PFSK-1 (cell line): ENCODE measurements around the gene MYO7A.

Experiments used
- FOXP2 ChIP-seq: optimal IDR thresholded peaks from 2 replicates; pipeline ENCODE3; 2011; ENCODE audit warnings: borderline replicate concordance, control low read depth, inconsistent platforms; ENCODE audit not compliant: insufficient read depth; ENCODE audit errors: extremely low read length, extremely low read depth
- POLR2AphosphoS5 ChIP-seq: IDR thresholded peaks from 2 replicates; pipeline ENCODE4 v1.6.1; 2012; ENCODE audit warnings: low read depth, mild to moderate bottlenecking, control low read depth, low read length, moderate library complexity
- SIN3A ChIP-seq: IDR thresholded peaks from 2 replicates; pipeline ENCODE4 v1.6.1; 2012; ENCODE audit warnings: mild to moderate bottlenecking, low read length, moderate library complexity, borderline replicate concordance; ENCODE audit not compliant: insufficient read depth
- TAF1 ChIP-seq: IDR thresholded peaks from 2 replicates; pipeline ENCODE4 v1.6.1; 2012; ENCODE audit warnings: low read length, control low read depth, borderline replicate concordance; ENCODE audit not compliant: insufficient read depth
- TF ChIP-seq, protein P1 (sequence below), 2 experiments: IDR thresholded peaks; 2 replicates each; pipeline versions ENCODE4 v1.6.1 to v1.8.0; 2011 to 2012; ENCODE audit warnings: low read depth in 2 of 2, low read length in 2 of 2, control low read depth in 1 of 2, inconsistent platforms in 1 of 2, mild to moderate bottlenecking in 1 of 2, moderate library complexity in 1 of 2; ENCODE audit not compliant: insufficient read depth in 1 of 2

DNA sequence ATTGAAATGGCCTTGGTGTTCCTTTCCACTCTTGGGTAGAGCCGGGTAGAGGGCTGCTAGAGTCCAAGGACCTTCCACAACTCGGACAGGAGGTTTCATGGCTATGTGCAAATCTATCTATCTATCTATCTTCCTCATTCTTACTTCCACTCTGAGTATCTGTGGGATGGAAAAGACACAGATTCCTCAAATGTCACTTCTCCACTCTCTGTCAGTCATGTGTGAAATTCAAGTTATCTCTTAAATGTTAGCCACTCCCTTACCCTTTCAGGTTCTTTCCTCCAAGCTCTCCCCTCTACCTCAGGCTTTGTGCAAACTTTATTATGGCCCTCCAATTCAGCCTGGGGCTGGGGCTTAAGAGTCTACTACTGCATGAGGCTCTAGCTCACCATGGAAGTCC lies 89.1 kb downstream of the MYO7A start:
- TF ChIP-seq TAF1 (no peak), POLR2AphosphoS5 (no peak), SIN3A (no peak), FOXP2 (no peak)
- TF ChIP-seq, protein P1, sequence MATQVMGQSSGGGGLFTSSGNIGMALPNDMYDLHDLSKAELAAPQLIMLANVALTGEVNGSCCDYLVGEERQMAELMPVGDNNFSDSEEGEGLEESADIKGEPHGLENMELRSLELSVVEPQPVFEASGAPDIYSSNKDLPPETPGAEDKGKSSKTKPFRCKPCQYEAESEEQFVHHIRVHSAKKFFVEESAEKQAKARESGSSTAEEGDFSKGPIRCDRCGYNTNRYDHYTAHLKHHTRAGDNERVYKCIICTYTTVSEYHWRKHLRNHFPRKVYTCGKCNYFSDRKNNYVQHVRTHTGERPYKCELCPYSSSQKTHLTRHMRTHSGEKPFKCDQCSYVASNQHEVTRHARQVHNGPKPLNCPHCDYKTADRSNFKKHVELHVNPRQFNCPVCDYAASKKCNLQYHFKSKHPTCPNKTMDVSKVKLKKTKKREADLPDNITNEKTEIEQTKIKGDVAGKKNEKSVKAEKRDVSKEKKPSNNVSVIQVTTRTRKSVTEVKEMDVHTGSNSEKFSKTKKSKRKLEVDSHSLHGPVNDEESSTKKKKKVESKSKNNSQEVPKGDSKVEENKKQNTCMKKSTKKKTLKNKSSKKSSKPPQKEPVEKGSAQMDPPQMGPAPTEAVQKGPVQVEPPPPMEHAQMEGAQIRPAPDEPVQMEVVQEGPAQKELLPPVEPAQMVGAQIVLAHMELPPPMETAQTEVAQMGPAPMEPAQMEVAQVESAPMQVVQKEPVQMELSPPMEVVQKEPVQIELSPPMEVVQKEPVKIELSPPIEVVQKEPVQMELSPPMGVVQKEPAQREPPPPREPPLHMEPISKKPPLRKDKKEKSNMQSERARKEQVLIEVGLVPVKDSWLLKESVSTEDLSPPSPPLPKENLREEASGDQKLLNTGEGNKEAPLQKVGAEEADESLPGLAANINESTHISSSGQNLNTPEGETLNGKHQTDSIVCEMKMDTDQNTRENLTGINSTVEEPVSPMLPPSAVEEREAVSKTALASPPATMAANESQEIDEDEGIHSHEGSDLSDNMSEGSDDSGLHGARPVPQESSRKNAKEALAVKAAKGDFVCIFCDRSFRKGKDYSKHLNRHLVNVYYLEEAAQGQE (IDR thresholded peaks at IDR 0.05; ENCODE audit: insufficient read depth in 1 of 2, low read depth in 2 of 2, low read length in 2 of 2) = no peak
